ENCODE results near the gene SKOR1. TPM values are rescaled to one million over a fixed set of nuclear protein-coding genes. Genes with fewer than 3 reads are reported as not detected.

The SKOR1 gene
- total and polyA plus RNA-seq, 2 of the 8 experiments (the other 6 are each of a cell fraction or from before 2014, with no cell fraction given) = 0.03 to 0.11 TPM

DNA sequence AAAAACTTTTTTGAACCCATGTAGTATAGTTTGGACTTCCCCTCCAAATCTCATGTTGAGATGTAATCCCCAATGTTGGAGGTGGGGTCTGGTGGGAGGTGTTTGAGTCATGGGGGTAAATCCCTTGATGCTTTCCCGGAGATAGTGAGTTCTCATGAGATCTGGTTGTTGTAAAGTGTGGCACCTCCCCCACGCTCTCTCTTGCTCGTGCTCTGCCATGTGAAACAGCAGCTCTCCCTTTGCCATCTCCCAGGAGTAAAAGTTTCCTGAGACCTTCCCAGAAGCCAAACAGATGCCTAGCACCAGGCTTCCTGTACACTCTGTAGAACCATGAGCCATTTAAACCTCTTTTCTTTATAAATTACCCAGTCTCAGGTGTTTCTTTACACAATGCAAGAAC is 30.5 kb downstream of the SKOR1 start (continued):
- TF ChIP-seq, protein P1, sequence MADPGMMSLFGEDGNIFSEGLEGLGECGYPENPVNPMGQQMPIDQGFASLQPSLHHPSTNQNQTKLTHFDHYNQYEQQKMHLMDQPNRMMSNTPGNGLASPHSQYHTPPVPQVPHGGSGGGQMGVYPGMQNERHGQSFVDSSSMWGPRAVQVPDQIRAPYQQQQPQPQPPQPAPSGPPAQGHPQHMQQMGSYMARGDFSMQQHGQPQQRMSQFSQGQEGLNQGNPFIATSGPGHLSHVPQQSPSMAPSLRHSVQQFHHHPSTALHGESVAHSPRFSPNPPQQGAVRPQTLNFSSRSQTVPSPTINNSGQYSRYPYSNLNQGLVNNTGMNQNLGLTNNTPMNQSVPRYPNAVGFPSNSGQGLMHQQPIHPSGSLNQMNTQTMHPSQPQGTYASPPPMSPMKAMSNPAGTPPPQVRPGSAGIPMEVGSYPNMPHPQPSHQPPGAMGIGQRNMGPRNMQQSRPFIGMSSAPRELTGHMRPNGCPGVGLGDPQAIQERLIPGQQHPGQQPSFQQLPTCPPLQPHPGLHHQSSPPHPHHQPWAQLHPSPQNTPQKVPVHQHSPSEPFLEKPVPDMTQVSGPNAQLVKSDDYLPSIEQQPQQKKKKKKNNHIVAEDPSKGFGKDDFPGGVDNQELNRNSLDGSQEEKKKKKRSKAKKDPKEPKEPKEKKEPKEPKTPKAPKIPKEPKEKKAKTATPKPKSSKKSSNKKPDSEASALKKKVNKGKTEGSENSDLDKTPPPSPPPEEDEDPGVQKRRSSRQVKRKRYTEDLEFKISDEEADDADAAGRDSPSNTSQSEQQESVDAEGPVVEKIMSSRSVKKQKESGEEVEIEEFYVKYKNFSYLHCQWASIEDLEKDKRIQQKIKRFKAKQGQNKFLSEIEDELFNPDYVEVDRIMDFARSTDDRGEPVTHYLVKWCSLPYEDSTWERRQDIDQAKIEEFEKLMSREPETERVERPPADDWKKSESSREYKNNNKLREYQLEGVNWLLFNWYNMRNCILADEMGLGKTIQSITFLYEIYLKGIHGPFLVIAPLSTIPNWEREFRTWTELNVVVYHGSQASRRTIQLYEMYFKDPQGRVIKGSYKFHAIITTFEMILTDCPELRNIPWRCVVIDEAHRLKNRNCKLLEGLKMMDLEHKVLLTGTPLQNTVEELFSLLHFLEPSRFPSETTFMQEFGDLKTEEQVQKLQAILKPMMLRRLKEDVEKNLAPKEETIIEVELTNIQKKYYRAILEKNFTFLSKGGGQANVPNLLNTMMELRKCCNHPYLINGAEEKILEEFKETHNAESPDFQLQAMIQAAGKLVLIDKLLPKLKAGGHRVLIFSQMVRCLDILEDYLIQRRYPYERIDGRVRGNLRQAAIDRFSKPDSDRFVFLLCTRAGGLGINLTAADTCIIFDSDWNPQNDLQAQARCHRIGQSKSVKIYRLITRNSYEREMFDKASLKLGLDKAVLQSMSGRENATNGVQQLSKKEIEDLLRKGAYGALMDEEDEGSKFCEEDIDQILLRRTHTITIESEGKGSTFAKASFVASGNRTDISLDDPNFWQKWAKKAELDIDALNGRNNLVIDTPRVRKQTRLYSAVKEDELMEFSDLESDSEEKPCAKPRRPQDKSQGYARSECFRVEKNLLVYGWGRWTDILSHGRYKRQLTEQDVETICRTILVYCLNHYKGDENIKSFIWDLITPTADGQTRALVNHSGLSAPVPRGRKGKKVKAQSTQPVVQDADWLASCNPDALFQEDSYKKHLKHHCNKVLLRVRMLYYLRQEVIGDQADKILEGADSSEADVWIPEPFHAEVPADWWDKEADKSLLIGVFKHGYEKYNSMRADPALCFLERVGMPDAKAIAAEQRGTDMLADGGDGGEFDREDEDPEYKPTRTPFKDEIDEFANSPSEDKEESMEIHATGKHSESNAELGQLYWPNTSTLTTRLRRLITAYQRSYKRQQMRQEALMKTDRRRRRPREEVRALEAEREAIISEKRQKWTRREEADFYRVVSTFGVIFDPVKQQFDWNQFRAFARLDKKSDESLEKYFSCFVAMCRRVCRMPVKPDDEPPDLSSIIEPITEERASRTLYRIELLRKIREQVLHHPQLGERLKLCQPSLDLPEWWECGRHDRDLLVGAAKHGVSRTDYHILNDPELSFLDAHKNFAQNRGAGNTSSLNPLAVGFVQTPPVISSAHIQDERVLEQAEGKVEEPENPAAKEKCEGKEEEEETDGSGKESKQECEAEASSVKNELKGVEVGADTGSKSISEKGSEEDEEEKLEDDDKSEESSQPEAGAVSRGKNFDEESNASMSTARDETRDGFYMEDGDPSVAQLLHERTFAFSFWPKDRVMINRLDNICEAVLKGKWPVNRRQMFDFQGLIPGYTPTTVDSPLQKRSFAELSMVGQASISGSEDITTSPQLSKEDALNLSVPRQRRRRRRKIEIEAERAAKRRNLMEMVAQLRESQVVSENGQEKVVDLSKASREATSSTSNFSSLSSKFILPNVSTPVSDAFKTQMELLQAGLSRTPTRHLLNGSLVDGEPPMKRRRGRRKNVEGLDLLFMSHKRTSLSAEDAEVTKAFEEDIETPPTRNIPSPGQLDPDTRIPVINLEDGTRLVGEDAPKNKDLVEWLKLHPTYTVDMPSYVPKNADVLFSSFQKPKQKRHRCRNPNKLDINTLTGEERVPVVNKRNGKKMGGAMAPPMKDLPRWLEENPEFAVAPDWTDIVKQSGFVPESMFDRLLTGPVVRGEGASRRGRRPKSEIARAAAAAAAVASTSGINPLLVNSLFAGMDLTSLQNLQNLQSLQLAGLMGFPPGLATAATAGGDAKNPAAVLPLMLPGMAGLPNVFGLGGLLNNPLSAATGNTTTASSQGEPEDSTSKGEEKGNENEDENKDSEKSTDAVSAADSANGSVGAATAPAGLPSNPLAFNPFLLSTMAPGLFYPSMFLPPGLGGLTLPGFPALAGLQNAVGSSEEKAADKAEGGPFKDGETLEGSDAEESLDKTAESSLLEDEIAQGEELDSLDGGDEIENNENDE (IDR thresholded peaks at IDR 0.05; ENCODE audit: insufficient replicate concordance, low read length) = no peak
- no peak for TF ChIP-seq BCL11A (IDR thresholded peaks at IDR 0.05; ENCODE audit: low read depth in 2 of 2, low read length in 2 of 2)
- no peak for TF ChIP-seq TCF12 (IDR thresholded peaks at IDR 0.05; ENCODE audit: low read depth, low read length)
- no peak for TF ChIP-seq PHF8 (conservative IDR thresholded peaks at IDR 0.05; ENCODE audit: low read depth, low read length)
- TF ChIP-seq CTBP2 (IDR thresholded peaks at IDR 0.05; ENCODE audit: borderline replicate concordance, insufficient read depth, insufficient read length, low read length) = no peak
- TF ChIP-seq, protein P2, sequence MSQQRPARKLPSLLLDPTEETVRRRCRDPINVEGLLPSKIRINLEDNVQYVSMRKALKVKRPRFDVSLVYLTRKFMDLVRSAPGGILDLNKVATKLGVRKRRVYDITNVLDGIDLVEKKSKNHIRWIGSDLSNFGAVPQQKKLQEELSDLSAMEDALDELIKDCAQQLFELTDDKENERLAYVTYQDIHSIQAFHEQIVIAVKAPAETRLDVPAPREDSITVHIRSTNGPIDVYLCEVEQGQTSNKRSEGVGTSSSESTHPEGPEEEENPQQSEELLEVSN (IDR thresholded peaks at IDR 0.05) = no peak
- no peak for TF ChIP-seq TBP (IDR thresholded peaks at IDR 0.05; ENCODE audit: low read depth, low read length)
- no peak for TF ChIP-seq MAFK (IDR thresholded peaks at IDR 0.05; ENCODE audit: low read depth, low read length)
- no peak for TF ChIP-seq POU5F1 (IDR thresholded peaks at IDR 0.05; ENCODE audit: low read depth, low read length)
- TF ChIP-seq, protein P3, sequence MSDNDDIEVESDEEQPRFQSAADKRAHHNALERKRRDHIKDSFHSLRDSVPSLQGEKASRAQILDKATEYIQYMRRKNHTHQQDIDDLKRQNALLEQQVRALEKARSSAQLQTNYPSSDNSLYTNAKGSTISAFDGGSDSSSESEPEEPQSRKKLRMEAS (IDR thresholded peaks at IDR 0.05) = no peak
- no peak for TF ChIP-seq EZH2 (IDR thresholded peaks at IDR 0.05; ENCODE audit: low read depth, low read length, severe bottlenecking)
